Coronary artery (tissue), 2 donors: ENCODE data around the gene SLC7A9.

Source experiments
- DNase-seq: peaks from one replicate; pipeline ENCODE4 v3.0.0-alpha.2; 2017; ENCODE audit warnings: low spot score
- H3K27ac ChIP-seq, 2 donors: fragments of 200-600 bp; sonication (generic); one replicate each; pipeline ENCODE4 v1.5.1; 2016 to 2019
- H3K4me3 ChIP-seq: fragments of 200-600 bp; sonication (generic); 2 replicates; pipeline ENCODE4 v1.5.1; 2016; ENCODE audit warnings: mild to moderate bottlenecking, moderate library complexity
- CTCF ChIP-seq: fragments of 200-600 bp; sonication (generic); IDR thresholded peaks from one replicate; pipeline ENCODE4 v1.5.1; 2019; ENCODE audit warnings: antibody characterized with exemption

SLC7A9 gene

GRCh38 chr19:32881766-32882165, 12.2 kb upstream of the SLC7A9 start:
- TF ChIP-seq CTCF = no peak
- H3K27ac ChIP-seq = no peak overlapping the region
- no peak overlapping the region for H3K4me3 ChIP-seq
- DNase-seq = no peak

- H3K27ac ChIP-seq = no peak overlapping the region
- no peak for TF ChIP-seq CTCF
- no peak for DNase-seq
- H3K4me3 ChIP-seq = no peak overlapping the region
Measured at GRCh38 chr19:32880622-32881021, 11.1 kb upstream of the SLC7A9 start.

- TF ChIP-seq CTCF = no peak
- DNase-seq = no peak
- H3K27ac ChIP-seq = no peak overlapping the region
- H3K4me3 ChIP-seq = no peak overlapping the region
Measured at GRCh38 chr19:32879741-32880140, 10.2 kb upstream of the SLC7A9 start.

DNA sequence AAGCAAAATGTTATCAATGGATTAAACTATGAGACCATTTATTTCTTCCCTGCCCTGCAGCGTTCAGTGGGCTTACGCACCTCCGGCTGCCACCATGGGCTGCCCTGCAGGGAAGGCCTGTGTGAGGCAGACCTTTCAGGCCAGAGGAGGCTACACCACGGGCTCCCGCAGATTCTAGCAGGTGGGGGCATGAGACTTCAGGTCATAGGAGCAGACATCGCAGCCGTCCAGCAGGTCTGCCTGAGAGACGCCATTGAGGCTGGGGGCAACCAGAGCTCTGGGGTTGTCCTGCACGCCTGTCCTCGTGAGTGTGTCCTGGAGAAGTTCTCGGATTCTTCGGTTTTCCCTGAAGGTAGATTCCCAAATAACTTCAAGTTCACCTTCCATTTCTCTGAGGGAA, 9.4 kb upstream of the SLC7A9 start:
- no peak overlapping the region for H3K4me3 ChIP-seq
- DNase-seq = no peak
- no peak for TF ChIP-seq CTCF
- no peak overlapping the region for H3K27ac ChIP-seq

GRCh38 chr19:32877977-32878745, 8.6 kb upstream of the SLC7A9 start:
- Histone ChIP-seq H3K27ac (no peak overlapping the region), H3K4me3 (no peak overlapping the region)
- DNase-seq = no peak
- no peak for TF ChIP-seq CTCF

DNA sequence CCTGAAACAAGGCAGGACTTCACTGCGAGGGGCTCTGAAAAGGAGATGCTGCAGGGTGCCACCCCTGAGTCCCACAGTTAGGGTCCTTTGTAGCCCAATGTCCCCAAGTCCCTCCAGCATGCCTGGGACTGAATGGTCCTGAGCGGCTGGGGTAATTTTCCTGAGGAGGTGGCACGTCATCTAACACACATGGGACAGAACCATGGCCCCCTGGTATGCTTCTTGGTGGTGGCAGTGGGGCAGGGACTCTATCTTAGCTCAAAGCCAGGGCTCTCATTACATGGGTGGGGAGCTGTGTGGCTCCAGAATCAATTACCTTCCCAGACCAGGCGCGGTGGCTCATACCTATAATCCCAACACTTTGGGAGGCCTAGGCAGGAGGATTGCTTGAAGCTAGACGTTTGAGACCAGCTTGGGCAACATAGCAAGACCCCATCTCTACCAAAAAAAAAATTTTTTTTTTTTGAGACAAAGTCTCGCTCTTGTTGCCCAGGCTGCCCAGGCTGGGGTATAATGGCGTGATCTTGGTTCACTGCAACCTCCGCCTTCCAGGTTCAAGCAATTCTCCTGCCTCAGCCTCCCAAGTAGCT, 7.9 kb upstream of the SLC7A9 start:
- no peak overlapping the region for H3K4me3 ChIP-seq

More for the DNA sequence above, 7.9 kb upstream of the SLC7A9 start:
- DNase-seq = no peak
- no peak overlapping the region for H3K27ac ChIP-seq
- no peak for TF ChIP-seq CTCF
